ENCODE data around the gene SH3RF3.
"Not testable (repeated sequence)": the region's sequence is repeated elsewhere in the genome, so short reads cannot be mapped to it uniquely, and the experiment has no call there.

SH3RF3 gene

GRCh38 chr2:109221316-109221715, 92.3 kb downstream of the SH3RF3 start:
- H3K27ac ChIP-seq (ENCODE audit: low read length, poor library complexity, severe bottlenecking); H3K14ac ChIP-seq (ENCODE audit: low read length in 2 of 2); H2BK120ac ChIP-seq (ENCODE audit: low read depth, low read length); H3K23ac ChIP-seq (ENCODE audit: low read length in 2 of 2); H3K4me1 ChIP-seq (ENCODE audit: control insufficient read depth, insufficient read depth, low read depth, low read length); H4K8ac ChIP-seq (ENCODE audit: low read length); H3K18ac ChIP-seq (ENCODE audit: low read depth in 1 of 2, low read length in 2 of 2); H3K4me3 ChIP-seq (ENCODE audit: insufficient read depth in 1 of 2, low read depth in 1 of 2, low read length in 2 of 2); DNase-seq; H2BK5ac ChIP-seq (ENCODE audit: low read depth, low read length, poor library complexity, severe bottlenecking); H2BK15ac ChIP-seq (ENCODE audit: low read depth, poor library complexity, severe bottlenecking); H3K9ac ChIP-seq (ENCODE audit: low read length); H2BK12ac ChIP-seq (ENCODE audit: low read length in 2 of 2); H3K4me2 ChIP-seq (ENCODE audit: low read length, poor library complexity, severe bottlenecking); H3K4ac ChIP-seq (ENCODE audit: low read depth in 1 of 2, low read length in 2 of 2); H3K9me3 ChIP-seq (ENCODE audit: control insufficient read depth, low read length); H3K27me3 ChIP-seq (ENCODE audit: control insufficient read depth in 1 of 2, insufficient read depth in 1 of 2, low read length in 2 of 2); H4K91ac ChIP-seq (ENCODE audit: low read length); H2AK5ac ChIP-seq (ENCODE audit: low read length, severe bottlenecking); H3K36me3 ChIP-seq (ENCODE audit: control insufficient read depth in 1 of 2, insufficient read depth in 2 of 2, low read depth in 1 of 2, low read length in 2 of 2); H2AFZ ChIP-seq (ENCODE audit: low read depth, low read length): not testable (repeated sequence)
- H3K79me1 ChIP-seq (replicated peaks; ENCODE audit: low read length, poor library complexity, severe bottlenecking), result peaks cover 23% of the 10 kb centered on the region
- 99% methylated on average over 9 of the region's 9 CpGs for WGBS

GRCh38 chr2:109222422-109222821, 93.4 kb downstream of the SH3RF3 start:
- Histone ChIP-seq H3K27ac (ENCODE audit: low read length, poor library complexity, severe bottlenecking) (no peak overlapping the region), H3K4me3 (ENCODE audit: insufficient read depth in 1 of 2, low read depth in 1 of 2, low read length in 2 of 2) (no peak overlapping the region), H2BK5ac (ENCODE audit: low read depth, low read length, poor library complexity, severe bottlenecking) (no peak overlapping the region), H3K9ac (ENCODE audit: low read length) (no peak overlapping the region), H3K18ac (ENCODE audit: low read depth in 1 of 2, low read length in 2 of 2) (peak overlapping the region; percentile 37 to 97), H3K79me1 (replicated peaks; ENCODE audit: low read length, poor library complexity, severe bottlenecking) (peaks cover 30% of the 10 kb centered on the region), H3K9me3 (ENCODE audit: control insufficient read depth, low read length) (no peaks in the 10 kb centered on the region), H3K4me1 (ENCODE audit: control insufficient read depth, insufficient read depth, low read depth, low read length) (peaks cover 5% of the 10 kb centered on the region), H2BK120ac (ENCODE audit: low read depth, low read length) (no peak overlapping the region), H3K14ac (ENCODE audit: low read length in 2 of 2) (peak overlapping the region in 1 of 2 experiments; percentile 44), H3K27me3 (ENCODE audit: control insufficient read depth in 1 of 2, insufficient read depth in 1 of 2, low read length in 2 of 2) (no peaks in the 10 kb centered on the region), H2BK12ac (ENCODE audit: low read length in 2 of 2) (peak overlapping the region; percentile 15 to 38), H4K91ac (ENCODE audit: low read length) (peak overlapping the region; percentile 82), H3K4ac (ENCODE audit: low read depth in 1 of 2, low read length in 2 of 2) (no peak overlapping the region), H2BK15ac (ENCODE audit: low read depth, poor library complexity, severe bottlenecking) (no peak overlapping the region), H3K36me3 (ENCODE audit: control insufficient read depth in 1 of 2, insufficient read depth in 2 of 2, low read depth in 1 of 2, low read length in 2 of 2) (peaks cover 0 to 5% of the 10 kb centered on the region in 2 experiments), H2AFZ (ENCODE audit: low read depth, low read length) (no peak overlapping the region), H4K8ac (ENCODE audit: low read length) (no peak overlapping the region), H3K4me2 (ENCODE audit: low read length, poor library complexity, severe bottlenecking) (no peak overlapping the region), H3K23ac (ENCODE audit: low read length in 2 of 2) (no peak overlapping the region), H2AK5ac (ENCODE audit: low read length, severe bottlenecking) (no peak overlapping the region)
- no peak for DNase-seq
- 97% methylated on average over 3 of the region's 3 CpGs for WGBS

GRCh38 chr2:109222825-109223471, 93.9 kb downstream of the SH3RF3 start:
- no peaks in the 10 kb centered on the region for H3K27me3 ChIP-seq (ENCODE audit: control insufficient read depth in 1 of 2, insufficient read depth in 1 of 2, low read length in 2 of 2)
- H2AK5ac ChIP-seq (ENCODE audit: low read length, severe bottlenecking), result no peak overlapping the region
- H3K9me3 ChIP-seq (ENCODE audit: control insufficient read depth, low read length), result no peaks in the 10 kb centered on the region
- no peak overlapping the region for H2BK120ac ChIP-seq (ENCODE audit: low read depth, low read length)
- H3K18ac ChIP-seq (ENCODE audit: low read depth in 1 of 2, low read length in 2 of 2), result peak overlapping the region in 1 of 2 experiments; percentile 30
- no peak overlapping the region for H2BK5ac ChIP-seq (ENCODE audit: low read depth, low read length, poor library complexity, severe bottlenecking)
- no peak overlapping the region for H3K9ac ChIP-seq (ENCODE audit: low read length)
- no peak overlapping the region for H3K23ac ChIP-seq (ENCODE audit: low read length in 2 of 2)
- DNase-seq, result no peak
- H3K79me1 ChIP-seq (replicated peaks; ENCODE audit: low read length, poor library complexity, severe bottlenecking), result peaks cover 36% of the 10 kb centered on the region
- H3K27ac ChIP-seq (ENCODE audit: low read length, poor library complexity, severe bottlenecking), result no peak overlapping the region
- WGBS, result 72% methylated on average over 16 of the region's 16 CpGs
- peak overlapping the region in 1 of 2 experiments; percentile 35 for H3K14ac ChIP-seq (ENCODE audit: low read length in 2 of 2)
- H2BK15ac ChIP-seq (ENCODE audit: low read depth, poor library complexity, severe bottlenecking), result no peak overlapping the region
- peaks cover 0 to 9% of the 10 kb centered on the region in 2 experiments for H3K36me3 ChIP-seq (ENCODE audit: control insufficient read depth in 1 of 2, insufficient read depth in 2 of 2, low read depth in 1 of 2, low read length in 2 of 2)
- H3K4ac ChIP-seq (ENCODE audit: low read depth in 1 of 2, low read length in 2 of 2), result no peak overlapping the region
- no peak overlapping the region for H2AFZ ChIP-seq (ENCODE audit: low read depth, low read length)
- no peak overlapping the region for H4K8ac ChIP-seq (ENCODE audit: low read length)
- H4K91ac ChIP-seq (ENCODE audit: low read length), result peak overlapping the region; percentile 3
- H3K4me2 ChIP-seq (ENCODE audit: low read length, poor library complexity, severe bottlenecking), result no peak overlapping the region
- H2BK12ac ChIP-seq (ENCODE audit: low read length in 2 of 2), result peak overlapping the region in 1 of 2 experiments; percentile 51
- H3K4me1 ChIP-seq (ENCODE audit: control insufficient read depth, insufficient read depth, low read depth, low read length), result peaks cover 2% of the 10 kb centered on the region
- H3K4me3 ChIP-seq (ENCODE audit: insufficient read depth in 1 of 2, low read depth in 1 of 2, low read length in 2 of 2), result no peak overlapping the region

- H2BK12ac ChIP-seq (ENCODE audit: low read length in 2 of 2), result peak overlapping the region in 1 of 2 experiments; percentile 51
- no peak overlapping the region for H2AK5ac ChIP-seq (ENCODE audit: low read length, severe bottlenecking)
- H3K4me1 ChIP-seq (ENCODE audit: control insufficient read depth, insufficient read depth, low read depth, low read length), result peaks cover under 1% of the 10 kb centered on the region
- H3K9ac ChIP-seq (ENCODE audit: low read length), result no peak overlapping the region
- no peak for DNase-seq
- H3K4me3 ChIP-seq (ENCODE audit: insufficient read depth in 1 of 2, low read depth in 1 of 2, low read length in 2 of 2), result no peak overlapping the region
- peaks cover 4% of the 10 kb centered on the region in 2 experiments for H3K27me3 ChIP-seq (ENCODE audit: control insufficient read depth in 1 of 2, insufficient read depth in 1 of 2, low read length in 2 of 2)
- peak overlapping the region in 1 of 2 experiments; percentile 44 for H3K18ac ChIP-seq (ENCODE audit: low read depth in 1 of 2, low read length in 2 of 2)
- no peak overlapping the region for H2AFZ ChIP-seq (ENCODE audit: low read depth, low read length)
- no peak overlapping the region for H2BK120ac ChIP-seq (ENCODE audit: low read depth, low read length)
- no peaks in the 10 kb centered on the region for H3K9me3 ChIP-seq (ENCODE audit: control insufficient read depth, low read length)
- H3K27ac ChIP-seq (ENCODE audit: low read length, poor library complexity, severe bottlenecking), result no peak overlapping the region
- H2BK5ac ChIP-seq (ENCODE audit: low read depth, low read length, poor library complexity, severe bottlenecking), result no peak overlapping the region
- peaks cover 41% of the 10 kb centered on the region for H3K79me1 ChIP-seq (replicated peaks; ENCODE audit: low read length, poor library complexity, severe bottlenecking)
- H3K4me2 ChIP-seq (ENCODE audit: low read length, poor library complexity, severe bottlenecking), result no peak overlapping the region
- H2BK15ac ChIP-seq (ENCODE audit: low read depth, poor library complexity, severe bottlenecking), result no peak overlapping the region
- no peak overlapping the region for H3K4ac ChIP-seq (ENCODE audit: low read depth in 1 of 2, low read length in 2 of 2)
- peak overlapping the region in 1 of 2 experiments; percentile 35 for H3K14ac ChIP-seq (ENCODE audit: low read length in 2 of 2)
- H4K8ac ChIP-seq (ENCODE audit: low read length), result no peak overlapping the region
- no peak overlapping the region for H4K91ac ChIP-seq (ENCODE audit: low read length)
- no peak overlapping the region for H3K23ac ChIP-seq (ENCODE audit: low read length in 2 of 2)
- peaks cover 0 to 9% of the 10 kb centered on the region in 2 experiments for H3K36me3 ChIP-seq (ENCODE audit: control insufficient read depth in 1 of 2, insufficient read depth in 2 of 2, low read depth in 1 of 2, low read length in 2 of 2)
- 97% methylated on average over 8 of the region's 8 CpGs for WGBS
These were observed 94.5 kb downstream of the SH3RF3 start for GRCh38 chr2:109223490-109223889.

Measured in mesenchymal stem cell (in vitro differentiated cells and primary cell).